ENCODE data around the gene ATP8B3. TPM values are rescaled to one million over a fixed set of nuclear protein-coding genes. Genes with fewer than 3 reads are reported as not detected.

ATP8B3 gene
- total RNA-seq, 1 donor from 2014 or later = 0.11 TPM

GRCh38 chr19:1814833-1815604 is 2.9 kb upstream of the ATP8B3 start:
- no peak for DNase-seq (ENCODE audit: low spot score in 2 of 2)
- peaks cover 51 to 53% of the 10 kb centered on the region in 2 donors for H3K36me3 ChIP-seq
- H3K27me3 ChIP-seq = no peaks in the 10 kb centered on the region

GRCh38 chr19:1814391-1814790 is 2.3 kb upstream of the ATP8B3 start:
- no peak overlapping the region for H3K27ac ChIP-seq
- H3K4me3 ChIP-seq = no peak overlapping the region
- H3K36me3 ChIP-seq = peaks cover 45 to 47% of the 10 kb centered on the region in 2 donors
- H3K9me3 ChIP-seq = no peaks in the 10 kb centered on the region
- intact Hi-C loops (cut with DNase I) = no loop called here
- no peaks in the 10 kb centered on the region for H3K27me3 ChIP-seq
- H3K4me1 ChIP-seq = peaks cover 4 to 13% of the 10 kb centered on the region in 2 donors
- TF ChIP-seq, protein P1, sequence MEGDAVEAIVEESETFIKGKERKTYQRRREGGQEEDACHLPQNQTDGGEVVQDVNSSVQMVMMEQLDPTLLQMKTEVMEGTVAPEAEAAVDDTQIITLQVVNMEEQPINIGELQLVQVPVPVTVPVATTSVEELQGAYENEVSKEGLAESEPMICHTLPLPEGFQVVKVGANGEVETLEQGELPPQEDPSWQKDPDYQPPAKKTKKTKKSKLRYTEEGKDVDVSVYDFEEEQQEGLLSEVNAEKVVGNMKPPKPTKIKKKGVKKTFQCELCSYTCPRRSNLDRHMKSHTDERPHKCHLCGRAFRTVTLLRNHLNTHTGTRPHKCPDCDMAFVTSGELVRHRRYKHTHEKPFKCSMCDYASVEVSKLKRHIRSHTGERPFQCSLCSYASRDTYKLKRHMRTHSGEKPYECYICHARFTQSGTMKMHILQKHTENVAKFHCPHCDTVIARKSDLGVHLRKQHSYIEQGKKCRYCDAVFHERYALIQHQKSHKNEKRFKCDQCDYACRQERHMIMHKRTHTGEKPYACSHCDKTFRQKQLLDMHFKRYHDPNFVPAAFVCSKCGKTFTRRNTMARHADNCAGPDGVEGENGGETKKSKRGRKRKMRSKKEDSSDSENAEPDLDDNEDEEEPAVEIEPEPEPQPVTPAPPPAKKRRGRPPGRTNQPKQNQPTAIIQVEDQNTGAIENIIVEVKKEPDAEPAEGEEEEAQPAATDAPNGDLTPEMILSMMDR (IDR thresholded peaks at IDR 0.05) = no peak
- no peak for DNase-seq (ENCODE audit: low spot score in 2 of 2)

More at GRCh38 chr19:1814833-1815604, 2.9 kb upstream of the ATP8B3 start:
- no peaks in the 10 kb centered on the region for H3K9me3 ChIP-seq
- H3K27ac ChIP-seq = no peak overlapping the region
- H3K4me3 ChIP-seq = no peak overlapping the region
- TF ChIP-seq, protein P1 (IDR thresholded peaks at IDR 0.05) = no peak
- intact Hi-C loops (cut with DNase I) = no loop called here
- peaks cover 4 to 13% of the 10 kb centered on the region in 2 donors for H3K4me1 ChIP-seq

- no peak for DNase-seq (ENCODE audit: low spot score in 2 of 2)
- Histone ChIP-seq H3K4me1 (peaks cover 4 to 13% of the 10 kb centered on the region in 2 donors), H3K36me3 (peaks cover 37 to 38% of the 10 kb centered on the region in 2 donors), H3K27ac (no peak overlapping the region), H3K4me3 (peak overlapping the region; percentile 59 to 67), H3K27me3 (no peaks in the 10 kb centered on the region), H3K9me3 (no peaks in the 10 kb centered on the region)
- TF ChIP-seq, protein P1 (IDR thresholded peaks at IDR 0.05) = no peak
- intact Hi-C loops (cut with DNase I) = no loop called here
Measured at GRCh38 chr19:1813192-1814182, 1.4 kb upstream of the ATP8B3 start.

GRCh38 chr19:1812426-1813191 is 533 bp upstream of the ATP8B3 start:
- Histone ChIP-seq H3K9me3 (no peaks in the 10 kb centered on the region), H3K36me3 (peaks cover 28 to 29% of the 10 kb centered on the region in 2 donors), H3K4me3 (peak overlapping the region; percentile 59 to 67), H3K27ac (peak overlapping the region; percentile 65 to 78), H3K4me1 (peaks cover 4 to 13% of the 10 kb centered on the region in 2 donors), H3K27me3 (no peaks in the 10 kb centered on the region)
- intact Hi-C loops (cut with DNase I) = loop anchor here (1.0 kb wide), 1 partner anchor 160 kb away; the partner anchor contains the start of gene TCF3
- DNase-seq (ENCODE audit: low spot score in 2 of 2) = peak; percentile 84 to 96
- TF ChIP-seq, protein P1 (IDR thresholded peaks at IDR 0.05) = peak in 2 of 3 experiments; percentile 55 to 58

DNA sequence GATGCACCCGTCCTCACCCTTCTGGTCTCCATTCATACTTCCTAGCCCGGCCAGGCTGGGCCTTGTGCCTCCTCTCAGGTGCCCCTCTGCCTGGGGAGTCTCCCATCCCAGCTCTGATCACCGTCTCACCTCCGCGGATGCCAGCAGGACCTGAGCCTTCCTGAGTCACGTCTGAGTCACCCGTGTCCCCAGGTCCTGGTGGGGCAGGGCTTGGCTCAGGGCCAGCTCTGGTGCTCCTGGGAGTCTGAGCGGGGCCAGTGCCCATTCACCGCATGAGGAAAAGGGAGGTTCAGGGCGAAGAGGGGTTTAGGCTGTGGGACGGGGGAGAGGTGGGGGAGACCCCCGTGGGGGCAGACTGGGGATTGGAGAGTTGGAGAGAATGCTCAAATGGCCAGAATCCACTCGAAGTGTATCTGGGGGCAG is 593 bp downstream of the ATP8B3 start:
- intact Hi-C loops (cut with DNase I) = no loop called here
- Histone ChIP-seq H3K36me3 (peaks cover 17 to 18% of the 10 kb centered on the region in 2 donors), H3K4me3 (peak overlapping the region; percentile 59 to 67), H3K9me3 (no peaks in the 10 kb centered on the region), H3K27me3 (no peaks in the 10 kb centered on the region), H3K27ac (peak overlapping the region; percentile 65 to 78), H3K4me1 (peaks cover 4 to 13% of the 10 kb centered on the region in 2 donors)
- DNase-seq (ENCODE audit: low spot score in 2 of 2) = peak; percentile 63 to 93
- TF ChIP-seq, protein P1 (IDR thresholded peaks at IDR 0.05) = peak in 1 of 3 experiments; percentile 1

Measured in ascending aorta (tissue), 2 donors.